Stimulated activated CD8-positive, alpha-beta memory T cell treated with anti-CD3 and anti-CD28 coated beads, Interleukin-4, amount 100 ng/mL, for 4 hours (primary cell): ENCODE measurements around the gene MTCL1.

Experiments used
- DNase-seq, 2 donors: peaks; one replicate each; pipeline ENCODE4 v3.0.0-alpha.2; 2020; ENCODE audit warnings: low read depth in 2 of 2, low spot score in 1 of 2

Gene MTCL1

DNA sequence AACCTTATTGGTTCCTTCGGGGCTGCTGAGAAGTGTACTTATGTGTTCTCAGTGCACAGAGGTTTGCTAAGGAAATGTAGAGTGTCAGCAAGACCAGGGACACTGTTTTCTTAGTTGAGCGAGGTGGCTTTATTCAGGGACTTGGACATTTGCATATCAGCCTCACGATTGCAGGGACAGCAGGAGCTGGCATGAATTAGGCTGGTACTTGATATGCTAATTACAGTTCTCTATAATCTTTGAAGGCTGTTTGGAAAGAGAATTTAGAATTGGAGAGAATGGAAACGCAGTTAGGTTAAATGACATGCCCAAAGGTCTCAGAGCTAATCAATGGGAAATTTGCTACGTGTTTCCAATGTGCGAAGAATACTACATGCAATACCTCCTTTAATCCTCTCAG lies 18.7 kb upstream of the MTCL1 start:
- no peak for DNase-seq

DNA sequence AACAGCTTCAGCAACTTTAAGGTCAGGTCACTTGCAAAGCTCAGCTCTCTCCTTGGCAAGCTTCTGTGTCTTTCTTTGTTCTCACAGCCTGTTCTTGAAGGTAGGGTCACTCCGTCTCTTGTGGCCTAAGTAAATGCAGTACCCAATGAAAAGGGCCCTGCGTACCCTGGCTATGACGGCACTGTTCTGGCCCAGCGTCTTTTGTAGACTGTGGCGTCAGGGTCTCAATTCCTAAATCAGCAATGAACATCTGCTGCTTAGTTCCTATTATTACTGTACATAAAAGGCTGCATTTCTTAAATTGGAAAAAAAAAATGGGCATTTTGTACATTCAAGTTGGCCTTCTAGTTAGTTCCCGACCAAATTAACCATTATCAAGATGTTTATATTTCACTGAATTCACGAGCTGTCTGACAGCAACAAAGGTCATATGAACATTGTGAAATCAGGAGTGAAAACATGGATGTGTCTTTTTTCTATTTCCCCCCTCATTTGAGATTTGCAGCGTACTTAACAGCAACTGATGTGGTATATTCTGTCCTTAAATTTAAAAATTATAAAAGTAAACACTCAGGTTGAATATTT lies 17.0 kb upstream of the MTCL1 start:
- DNase-seq, result no peak

DNA sequence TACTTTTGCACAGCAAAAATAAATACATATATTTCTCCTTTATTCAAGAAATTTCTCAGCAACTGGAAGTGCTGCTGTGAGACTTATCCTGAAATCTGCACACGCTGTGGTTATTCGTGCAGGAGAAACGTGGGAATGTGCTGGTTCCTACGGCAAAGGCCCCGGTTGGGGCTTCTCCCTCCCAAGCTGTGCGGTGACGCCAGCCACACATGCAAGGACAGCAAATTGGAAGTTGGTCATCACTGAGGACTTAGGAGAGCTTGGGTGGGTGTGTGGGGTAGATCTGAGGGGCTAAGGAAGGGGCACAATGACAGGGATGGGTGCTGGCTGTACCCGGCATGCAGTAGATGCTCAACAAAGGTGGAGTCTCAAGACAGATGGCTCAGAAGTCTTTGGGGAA lies 16.5 kb upstream of the MTCL1 start:
- DNase-seq, result no peak

DNA sequence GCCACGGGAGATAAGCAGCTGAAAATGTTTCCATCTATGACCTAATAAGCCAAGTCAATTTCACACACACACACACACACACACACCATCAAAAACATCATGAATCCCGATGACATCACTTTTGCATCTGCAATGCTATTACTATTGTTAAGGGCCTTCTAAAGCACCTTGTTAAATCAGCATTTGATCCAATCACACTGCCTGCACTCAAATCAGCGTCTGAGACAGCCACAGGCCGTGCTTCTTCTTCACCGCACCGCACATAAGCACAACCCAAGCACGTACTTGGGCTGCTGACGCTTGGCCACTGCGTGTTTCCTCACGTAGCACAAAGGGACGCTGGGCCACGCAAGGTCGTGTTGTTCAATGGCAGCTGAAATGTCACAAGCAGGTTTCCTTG lies 15.8 kb upstream of the MTCL1 start:
- DNase-seq, result no peak

DNA sequence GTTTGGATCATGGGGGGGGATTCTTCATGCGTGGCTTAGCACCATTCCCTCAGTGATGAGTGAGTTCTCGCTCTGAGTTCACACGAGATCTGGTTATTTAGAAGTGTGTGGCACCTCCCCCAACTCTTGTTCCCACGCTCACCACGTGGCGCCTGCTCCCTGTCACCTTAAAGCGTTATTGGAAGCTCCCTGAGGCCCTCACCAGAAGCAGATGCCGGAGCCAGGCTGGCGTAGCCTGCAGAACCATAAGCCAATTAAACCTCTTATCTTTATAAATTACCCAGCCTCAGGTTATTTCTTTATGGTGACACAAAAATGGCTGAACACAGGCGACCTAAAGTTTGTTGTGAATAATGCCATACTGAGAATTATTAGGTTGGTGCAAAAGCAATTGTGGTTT lies 10.5 kb upstream of the MTCL1 start:
- DNase-seq, result no peak

DNA sequence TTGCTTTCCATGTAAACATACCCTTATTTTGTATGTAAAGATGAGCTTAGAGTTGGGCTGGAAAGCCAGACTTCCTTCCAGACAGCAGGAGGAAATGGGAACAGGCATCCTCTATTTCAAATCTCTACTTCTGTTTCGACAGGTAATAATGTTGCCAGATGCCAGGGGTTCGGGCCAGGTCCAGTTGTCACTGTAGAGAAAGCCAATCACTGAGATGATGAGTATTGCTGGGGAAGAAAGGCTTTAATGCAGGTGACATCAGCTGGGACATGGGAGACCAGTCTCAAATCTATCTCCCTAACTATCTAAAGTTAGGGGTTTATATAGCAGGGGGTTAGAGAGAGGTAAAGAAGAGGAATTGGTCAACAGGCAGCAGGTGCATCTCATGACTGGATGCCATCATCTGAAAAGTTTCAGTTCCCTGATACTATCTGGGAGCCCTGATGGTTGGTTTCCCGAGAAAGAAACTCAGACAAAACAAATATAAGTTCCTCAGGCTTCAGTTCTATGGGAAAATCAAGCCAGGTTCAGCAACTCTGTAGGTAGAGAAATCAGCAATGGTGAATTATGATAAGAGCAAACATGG lies 9.3 kb upstream of the MTCL1 start:
- no peak for DNase-seq

DNA sequence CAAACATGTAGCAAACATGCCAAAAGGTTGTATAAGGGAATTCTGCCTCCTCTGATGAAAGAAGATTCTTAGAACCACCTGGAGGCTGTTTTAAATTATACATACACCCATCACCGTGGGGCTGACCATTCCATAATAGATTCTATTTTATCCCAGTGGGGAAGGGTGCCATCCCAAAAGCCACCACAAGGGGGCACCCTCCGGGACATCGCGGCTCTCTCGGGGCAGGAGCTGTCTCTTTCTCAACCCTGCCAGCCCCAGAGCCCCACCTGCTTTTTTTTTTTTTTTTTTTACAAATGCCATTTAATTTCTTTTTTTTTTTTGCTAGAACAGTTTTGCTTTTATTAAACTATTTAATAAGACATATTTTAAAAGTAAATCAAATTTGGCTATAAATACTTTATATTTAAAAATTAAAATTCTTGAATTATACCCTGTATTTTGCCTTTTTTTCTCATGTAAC lies 8.6 kb upstream of the MTCL1 start:
- peak; percentile 40 to 66 for DNase-seq

DNA sequence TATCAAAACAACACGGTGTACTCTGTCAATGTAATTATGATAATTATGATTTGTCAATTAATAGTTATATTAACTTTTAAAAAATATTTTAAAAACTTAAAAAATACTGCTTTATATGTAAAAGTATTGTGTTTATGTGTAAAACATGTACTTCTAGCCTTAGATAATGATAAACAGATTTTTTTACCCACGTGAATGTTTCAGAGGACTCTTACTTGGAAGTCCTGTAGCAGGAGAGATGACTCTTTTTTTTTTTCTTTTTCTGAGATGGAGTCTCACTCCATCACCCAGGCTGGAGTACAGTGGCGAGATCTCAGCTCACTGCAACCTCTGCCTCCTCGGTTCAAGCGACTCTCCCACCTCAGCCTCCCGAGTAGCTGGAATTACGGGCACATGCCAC lies 6.2 kb upstream of the MTCL1 start:
- DNase-seq, result no peak

DNA sequence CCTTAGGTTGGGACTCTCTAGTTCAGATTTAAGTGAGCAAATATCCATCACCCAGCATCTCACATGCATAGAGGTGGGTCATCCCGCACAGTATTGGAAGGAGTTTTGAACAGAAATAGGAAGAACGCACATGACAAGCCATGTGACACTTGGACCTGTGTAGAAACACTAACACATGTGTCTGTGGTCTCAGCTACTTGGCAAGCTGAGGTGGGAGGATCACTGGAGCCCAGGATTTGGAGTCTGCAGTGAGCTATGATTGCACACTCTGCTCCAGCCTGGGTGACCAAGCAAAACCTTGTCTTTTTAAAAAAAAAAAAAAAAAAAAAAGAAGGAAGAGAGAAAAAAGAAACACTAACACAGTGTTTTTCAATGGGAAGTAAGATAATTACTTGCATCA lies 5.4 kb upstream of the MTCL1 start:
- no peak for DNase-seq

DNA sequence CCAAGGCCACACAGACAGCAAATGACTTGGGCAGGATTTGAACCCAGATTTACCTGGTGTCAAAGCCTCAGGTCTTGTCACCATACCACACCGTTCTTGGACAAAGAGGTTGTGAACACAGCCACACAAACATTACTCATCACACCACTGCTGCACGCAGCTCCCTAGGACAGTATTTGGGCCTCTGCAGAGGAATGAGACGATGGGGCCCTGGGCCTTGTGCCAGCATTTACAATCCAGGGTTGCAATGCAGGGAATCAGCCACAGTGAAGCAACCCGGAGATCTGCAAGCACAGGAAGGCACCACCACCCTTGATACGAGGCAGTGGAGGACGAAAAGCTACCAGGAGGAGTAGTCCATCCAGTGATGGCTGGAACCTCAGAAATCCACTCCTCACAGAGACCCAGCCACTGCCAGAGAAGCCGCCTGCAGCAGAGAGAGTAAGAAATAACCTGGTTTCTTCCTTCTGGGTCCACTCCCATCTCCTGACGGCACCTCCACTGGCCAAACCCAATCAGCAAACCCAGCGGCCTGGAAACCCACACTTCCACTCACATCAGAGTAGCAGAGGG lies 3.7 kb upstream of the MTCL1 start:
- DNase-seq, result no peak

DNA sequence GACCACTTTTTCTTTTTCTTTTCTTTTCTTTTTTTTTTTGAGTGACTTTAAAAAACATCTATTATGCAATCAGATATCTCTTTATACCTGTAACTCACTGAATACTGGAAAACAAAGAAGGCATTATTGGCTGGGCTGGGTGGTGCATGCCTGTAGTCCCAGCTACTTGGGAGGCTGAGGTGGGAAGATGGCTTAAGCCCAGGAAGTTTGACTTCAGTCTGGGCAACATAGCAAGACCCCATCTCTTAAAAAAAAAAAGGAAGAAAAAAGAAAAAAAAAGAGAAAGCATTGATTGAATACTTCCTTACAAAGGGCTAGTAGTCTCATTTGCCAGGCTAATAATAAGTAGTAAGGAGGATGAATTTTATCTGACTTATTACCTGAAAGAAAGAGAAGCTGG lies 2.7 kb upstream of the MTCL1 start:
- DNase-seq, result no peak

DNA sequence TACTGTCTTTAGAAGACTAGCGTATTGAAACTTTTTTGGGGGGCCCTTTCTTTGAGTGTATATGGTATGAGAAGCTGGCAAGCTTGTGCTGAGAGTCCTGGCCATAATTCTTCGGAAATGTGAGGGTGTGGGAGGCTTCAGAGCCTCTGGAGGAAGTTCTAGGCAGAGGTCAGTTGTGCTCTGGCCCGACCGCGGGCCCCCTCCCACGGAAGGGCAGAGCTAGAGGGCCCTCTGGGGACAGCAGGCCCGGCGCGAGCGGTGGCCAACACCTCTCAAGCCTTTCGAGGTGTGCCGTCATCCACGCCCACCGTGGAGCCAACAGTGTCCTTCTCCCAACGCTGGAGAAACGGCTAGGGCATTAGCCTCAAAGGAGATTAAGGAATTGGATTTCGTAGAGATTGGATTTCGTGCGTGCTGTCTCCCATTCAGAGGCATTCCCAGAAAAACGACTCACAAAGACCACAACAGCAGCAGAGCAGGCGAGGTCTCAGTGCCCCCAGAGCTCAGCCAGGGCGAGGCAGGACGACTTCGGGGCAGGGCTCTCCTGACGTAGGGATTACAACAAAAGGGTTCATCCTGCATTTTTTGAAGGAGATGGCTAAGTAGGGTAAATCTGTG lies 2.2 kb upstream of the MTCL1 start:
- no peak for DNase-seq

DNA sequence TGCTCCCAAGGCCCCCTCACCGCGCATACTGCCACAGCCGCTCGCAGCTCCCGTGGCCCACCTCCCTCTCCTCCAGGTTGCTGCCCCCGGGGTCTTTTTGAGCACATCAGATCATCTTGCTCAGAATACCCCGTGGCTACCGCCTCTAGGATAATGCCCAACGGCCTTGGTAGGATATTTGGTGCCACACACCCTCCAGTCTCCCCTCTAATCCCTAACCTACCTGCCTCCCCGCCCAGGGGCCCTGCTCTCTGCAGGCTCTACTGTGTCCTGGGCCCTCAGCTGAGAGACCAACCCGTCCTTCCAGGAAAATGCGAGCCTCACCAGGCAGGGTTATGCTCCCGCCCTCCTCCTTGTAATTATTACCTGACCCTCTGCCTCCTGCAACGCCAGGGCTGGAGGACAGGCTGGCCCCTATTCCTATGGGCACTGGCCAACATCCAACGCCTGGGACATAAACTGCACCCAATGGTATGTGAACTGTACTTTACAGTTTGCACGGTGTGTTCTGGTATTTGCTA lies 1.5 kb upstream of the MTCL1 start:
- DNase-seq, result no peak

DNA sequence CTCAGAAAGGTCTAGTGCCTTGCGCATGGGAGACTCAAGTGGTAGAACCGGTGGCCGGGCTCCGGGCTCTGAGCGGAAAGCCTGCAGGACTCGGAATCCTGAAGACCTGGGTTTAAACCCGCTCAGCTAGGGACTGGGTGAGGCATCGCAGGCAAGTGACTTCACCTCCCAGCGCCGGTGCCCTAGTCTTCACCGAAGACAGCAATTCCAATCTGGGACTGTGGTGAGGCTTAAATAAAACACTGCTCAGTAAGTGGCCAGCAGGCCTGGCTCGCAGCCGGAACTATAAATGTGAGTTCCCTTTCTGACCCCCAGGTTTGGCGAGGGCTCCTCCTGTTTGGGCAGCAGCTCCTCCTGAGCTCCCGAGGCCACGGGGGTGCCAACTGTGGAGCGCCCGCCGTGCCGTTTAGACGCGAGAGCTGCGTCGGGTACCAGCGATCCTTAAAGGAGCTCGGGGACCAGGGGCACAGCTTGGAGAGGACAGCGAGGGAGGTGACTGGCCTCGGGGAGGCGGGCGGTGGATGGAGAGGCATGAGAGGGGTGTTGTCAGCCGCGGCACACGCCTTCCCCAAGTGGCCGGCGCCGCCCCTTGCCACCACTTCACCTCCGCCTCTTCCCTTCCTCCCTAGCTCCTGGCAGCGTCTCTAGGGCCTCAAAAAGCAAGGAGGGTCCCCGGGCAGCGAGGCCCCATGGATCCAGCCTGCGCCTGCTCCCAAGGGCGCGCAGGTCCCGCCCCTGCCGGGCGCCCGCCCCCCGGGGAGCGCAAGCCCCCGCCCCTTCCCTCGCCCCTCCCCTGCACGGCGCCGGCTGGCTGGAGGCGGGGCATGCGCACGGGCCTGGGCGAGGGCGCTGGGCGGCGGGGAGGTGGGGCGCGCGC lies 757 bp upstream of the MTCL1 start:
- DNase-seq, result peak; percentile 62 to 72

DNA sequence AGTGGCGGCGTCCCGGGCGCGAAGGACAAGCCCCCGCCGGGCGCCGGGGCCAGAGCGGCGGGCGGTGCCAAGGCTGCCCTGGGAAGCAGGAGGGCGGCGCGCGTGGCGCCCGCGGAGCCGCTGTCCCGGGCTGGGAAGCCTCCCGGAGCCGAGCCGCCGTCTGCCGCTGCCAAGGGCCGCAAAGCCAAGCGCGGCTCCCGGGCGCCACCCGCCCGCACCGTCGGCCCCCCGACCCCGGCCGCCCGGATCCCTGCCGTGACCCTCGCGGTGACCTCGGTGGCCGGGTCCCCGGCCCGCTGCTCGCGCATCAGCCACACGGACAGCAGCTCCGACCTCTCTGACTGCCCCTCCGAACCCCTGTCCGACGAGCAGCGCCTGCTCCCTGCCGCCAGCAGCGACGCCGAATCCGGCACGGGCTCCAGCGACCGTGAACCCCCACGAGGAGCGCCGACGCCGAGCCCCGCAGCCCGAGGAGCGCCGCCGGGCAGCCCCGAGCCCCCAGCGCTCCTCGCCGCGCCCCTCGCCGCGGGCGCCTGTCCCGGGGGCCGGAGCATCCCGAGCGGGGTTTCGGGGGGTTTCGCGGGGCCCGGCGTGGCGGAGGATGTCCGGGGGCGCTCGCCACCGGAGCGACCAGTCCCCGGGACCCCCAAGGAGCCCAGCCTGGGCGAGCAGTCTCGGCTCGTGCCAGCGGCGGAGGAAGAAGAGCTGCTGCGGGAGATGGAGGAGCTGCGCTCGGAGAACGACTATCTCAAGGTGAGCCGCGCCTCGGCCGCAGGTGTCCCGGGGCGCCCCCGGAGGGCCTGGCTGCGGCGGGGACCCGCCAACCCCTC lies 820 bp downstream of the MTCL1 start:
- no peak for DNase-seq

DNA sequence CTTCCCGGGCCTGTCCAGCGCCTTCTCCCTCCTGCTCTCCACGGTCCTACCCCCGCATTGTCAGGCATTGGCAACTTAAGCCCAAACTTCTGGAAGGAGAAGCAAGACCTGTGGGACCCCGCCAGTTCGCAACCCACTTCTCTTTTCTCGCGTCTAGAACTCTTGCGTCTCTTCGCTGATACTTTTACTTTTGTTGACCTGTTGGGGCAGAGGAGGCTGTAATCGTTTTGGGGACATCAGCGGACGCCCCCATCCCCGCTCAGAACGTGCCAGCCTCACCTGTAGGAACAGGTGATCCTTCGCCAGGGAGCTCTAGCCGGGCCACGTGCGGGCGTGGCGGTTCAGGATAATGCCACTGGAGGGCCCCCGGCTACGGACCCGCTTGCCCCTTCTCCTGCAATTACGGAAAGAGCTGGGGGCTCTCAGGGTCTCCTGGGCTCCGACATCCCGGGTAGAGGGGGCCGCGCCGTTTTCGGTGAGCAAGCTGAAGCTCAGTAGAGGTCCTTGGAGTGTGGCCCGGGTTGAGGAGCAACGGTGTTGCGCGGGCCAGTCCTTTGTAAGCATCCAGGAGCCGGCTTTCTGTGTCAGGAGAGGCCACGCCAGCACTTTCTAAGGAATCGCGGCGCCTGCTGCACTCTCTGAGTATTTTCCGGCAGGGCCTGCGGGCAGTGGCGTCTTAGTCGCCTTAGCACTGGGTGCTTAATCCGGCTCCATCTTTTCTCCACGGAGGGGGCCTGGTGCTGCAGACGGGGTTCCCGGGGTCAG lies 1.6 kb downstream of the MTCL1 start:
- DNase-seq, result no peak

DNA sequence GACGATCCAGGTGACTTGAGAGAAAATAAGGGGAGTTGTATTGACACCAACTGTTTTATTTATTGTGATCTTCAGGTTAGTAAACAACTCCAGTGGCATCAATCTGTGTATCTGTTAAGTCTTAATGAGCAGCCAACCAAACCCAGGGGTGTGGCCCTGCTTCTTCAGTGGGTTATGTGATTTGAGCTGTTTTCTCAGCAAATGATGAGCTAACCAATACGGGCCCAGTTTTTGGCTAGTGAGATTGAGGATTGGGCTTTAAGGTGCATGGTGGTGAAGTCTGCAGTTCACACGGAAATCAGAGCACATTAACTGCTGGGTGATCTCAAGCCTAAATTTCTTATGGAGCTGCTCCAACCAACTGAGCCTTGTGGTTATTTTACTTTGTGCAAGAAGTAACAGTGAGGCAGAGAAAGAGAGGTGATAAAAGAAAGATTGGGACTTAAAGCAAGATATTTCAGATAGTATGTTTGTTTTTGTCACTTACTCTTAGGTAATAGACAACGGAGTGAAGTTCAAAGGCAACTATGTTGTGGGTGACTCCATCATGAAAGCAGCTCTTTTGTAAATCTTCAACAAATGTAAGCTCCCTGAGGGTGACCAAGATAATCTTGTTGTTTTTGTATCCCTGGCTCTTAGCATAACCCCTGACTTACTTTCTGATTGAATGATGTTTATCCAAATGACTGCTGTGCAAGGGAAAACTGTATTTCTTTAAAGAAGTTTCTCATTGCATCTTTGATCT lies 2.4 kb downstream of the MTCL1 start:
- DNase-seq, result no peak

DNA sequence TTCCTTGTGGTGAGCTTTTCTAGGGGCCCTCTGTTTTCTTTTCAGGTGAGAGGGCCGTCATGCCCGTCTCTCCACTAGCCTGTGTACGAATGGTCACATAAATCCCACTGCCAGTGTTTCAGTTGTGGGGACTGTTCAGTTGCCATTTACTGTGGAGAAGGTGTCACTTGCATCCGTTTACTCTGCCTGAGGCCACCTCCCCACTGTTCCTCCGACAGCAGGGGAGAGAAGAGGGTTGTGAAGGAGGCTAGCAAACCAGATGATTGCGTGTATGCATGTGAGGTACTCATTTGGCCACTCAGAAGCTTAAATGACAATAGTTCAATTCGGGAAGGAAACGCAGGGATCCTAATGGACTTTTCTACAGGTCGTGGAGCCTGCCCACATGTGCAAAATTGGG lies 3.3 kb downstream of the MTCL1 start:
- no peak for DNase-seq
